Stimulated activated CD8-positive, alpha-beta memory T cell treated with anti-CD3 and anti-CD28 coated beads, Interleukin-2, amount 100 ng/mL, for 1 hour (primary cell): ENCODE results near the gene STK24.
A peak's percentile ranks its signal among the peaks of the same experiment; 100 is the strongest.
"Not testable (repeated sequence)": the region's sequence is repeated elsewhere in the genome, so short reads cannot be mapped to it uniquely, and the experiment has no call there.

Experiments
- DNase-seq, 2 donors: peaks; one replicate each; pipeline ENCODE4 v3.0.0-alpha.2; 2020; ENCODE audit warnings: low read depth in 2 of 2

STK24 gene

DNA sequence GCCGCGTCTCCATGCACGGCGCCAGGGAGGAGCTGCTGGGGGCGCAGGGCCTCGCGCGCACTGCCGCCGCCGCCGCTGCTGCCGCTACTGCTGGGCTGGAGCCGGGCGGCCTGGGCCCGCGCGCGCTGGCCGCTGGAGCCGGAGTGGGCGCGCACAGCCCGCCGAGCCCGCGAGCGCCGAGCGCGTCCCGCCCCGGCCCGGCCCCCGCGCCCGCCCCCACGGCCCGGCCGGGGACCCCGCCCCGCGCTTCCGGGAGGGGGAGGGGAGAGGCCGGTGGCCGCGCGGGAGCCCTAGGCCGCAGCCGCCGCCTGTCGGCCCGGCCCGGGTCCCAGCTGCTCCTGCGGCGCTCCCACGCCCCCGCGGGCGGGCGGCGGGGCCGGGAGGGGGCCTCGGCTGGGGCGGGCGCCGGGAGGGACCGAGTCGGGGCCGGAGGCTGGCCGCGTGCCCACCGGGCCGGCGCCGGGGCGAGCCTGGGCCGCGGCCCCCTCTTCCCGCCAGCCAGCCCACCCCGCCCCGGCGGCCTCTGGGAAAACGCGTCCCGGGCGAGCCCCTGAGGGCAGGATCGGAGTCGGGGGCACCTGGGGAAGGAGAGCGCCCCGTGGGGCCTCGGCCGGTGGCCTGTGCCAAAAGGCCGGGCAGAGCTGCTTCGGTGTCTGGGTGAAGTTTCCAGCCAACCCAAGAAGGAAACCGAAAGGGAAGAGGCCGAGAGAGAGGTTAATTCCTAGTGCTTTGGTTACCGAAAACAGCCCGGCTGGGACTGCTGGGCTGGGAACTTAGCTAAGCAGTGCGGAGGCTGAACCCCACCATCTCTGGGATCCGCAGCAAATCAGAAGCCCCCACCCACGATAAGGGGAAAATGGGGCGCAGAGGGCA lies at the start of gene STK24:
Gene STK24 (minus strand): TSS at position 145 of the 873 bp plus-strand sequence. CDS start 321 bp downstream, outside the sequence.
- DNase-seq, result peak; percentile 11 to 46

DNA sequence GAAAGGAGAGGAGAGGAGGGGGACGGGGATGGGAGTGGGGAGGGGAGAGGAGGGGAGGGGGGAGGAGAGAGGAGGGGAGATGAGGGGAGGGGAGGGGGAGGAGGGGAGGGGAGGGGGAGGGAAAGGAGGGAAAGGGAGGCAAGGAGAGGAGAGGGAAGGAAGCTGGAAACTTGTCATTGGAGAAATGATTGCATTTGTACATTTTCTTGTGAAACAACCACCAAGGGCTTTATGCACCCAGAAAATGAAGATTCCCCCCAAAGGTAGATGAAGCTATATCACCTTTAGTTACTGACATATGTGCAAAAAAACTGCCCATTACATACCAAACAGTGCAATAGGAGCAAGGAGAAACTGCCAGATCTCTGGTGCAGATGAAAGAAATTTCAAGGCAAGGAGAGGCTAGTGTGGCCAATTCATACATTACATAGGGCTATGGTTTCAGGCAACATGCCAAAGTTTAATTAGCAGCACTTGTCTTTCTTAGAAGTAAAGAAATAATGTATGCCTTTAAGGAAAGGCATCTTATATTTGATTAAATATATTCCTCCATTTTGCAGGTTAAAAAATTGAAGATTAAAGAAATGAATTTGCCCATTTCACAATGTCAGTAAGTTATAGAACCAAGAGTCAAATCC lies 49.5 kb upstream of the STK24 start:
- no peak for DNase-seq

DNA sequence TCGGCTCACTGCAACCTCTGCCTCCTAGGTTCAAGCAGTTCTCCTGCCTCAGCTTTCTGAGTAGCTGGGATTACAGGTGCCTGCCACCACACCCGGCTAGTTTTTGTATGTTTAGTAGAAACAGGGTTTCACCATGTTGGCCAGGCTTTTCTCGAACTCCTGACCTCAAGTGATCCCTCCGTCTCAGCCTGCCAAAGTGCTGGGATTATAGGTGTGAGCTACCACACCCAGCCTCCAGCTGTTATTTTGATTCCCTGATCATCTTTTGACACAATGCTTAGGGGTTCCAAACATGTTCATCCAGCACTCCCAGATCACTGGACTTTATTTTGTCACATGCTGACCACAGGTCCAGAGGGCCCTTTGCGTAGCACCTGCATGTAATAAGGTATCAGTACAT lies 47.7 kb upstream of the STK24 start:
- DNase-seq, result not testable (repeated sequence)

DNA sequence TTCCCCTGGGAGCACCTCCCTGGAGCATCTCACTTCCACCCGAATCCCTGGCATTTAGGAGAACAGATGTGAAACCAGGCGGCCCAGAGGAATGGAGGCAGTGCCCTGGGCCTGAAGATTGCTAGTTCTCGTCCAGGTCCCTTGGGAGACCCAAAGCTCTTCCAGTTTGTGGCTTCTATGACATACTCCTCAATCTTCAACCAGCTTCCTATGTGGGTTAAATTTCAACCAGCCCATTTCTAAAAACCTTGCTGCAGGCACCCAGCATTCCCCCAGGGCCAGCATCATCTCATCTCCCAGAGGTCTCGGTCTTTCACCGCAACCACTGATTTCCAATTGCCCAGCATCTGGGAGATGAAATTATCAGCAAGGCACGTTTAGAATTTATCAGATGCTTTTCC lies 46.0 kb upstream of the STK24 start:
- DNase-seq, result no peak

DNA sequence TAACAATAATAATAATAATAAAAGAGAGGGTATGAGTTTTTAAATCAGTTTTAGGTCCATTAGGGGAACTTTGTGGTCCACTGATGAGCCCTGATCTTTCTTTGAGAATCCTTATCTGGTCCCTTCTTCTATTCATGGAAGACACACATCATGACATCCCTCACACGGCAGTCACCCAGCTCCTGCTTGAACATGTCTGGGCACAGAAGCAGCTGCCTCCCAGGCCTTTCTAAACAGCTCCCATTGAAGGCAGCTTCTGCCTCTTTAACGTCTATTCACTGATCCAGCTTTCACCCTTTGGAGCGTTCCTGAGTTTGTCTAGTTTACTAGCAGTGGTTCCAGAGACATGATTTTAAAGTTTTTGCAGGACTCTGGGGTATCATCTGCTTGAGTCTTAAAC lies 42.6 kb upstream of the STK24 start:
- no peak for DNase-seq

DNA sequence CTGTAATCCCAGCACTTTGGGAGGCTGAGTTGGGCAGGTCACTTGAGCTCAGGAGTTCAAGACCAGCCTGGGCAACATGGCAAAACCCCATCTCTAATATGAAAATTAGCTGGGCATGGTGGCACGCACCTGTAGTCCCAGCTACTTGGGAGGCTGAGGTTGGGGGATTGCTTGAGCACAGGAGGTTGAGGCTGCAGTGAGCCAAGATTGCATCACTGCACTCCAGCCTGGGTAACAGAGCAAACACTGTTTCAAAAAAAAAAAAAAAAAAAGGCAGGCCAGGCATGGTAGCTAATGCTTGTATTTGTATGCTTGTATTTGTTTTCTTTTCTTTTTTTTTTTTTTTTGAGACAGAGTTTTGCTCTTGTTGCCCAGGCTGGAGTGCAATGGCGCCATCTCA lies 38.7 kb upstream of the STK24 start:
- not testable (repeated sequence) for DNase-seq

DNA sequence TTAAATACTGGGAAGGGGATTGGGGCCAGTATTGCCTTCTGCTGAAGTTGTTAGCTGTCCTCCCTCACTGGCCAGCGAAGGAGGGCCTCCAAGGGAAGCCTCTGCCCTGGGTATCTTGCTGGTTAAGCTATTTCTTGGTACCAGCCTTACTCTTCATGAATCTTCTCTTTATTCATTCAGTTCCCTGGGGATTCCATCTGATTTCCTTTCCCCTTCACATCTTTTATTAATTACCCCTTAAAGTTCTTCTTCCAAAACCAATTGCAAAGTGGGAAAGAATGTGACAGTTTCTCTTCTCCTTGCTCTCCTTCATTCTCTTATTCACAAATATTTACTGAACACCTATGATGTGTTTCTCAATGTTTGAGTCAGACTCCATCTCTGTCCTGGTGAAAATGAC lies 36.7 kb upstream of the STK24 start:
- no peak for DNase-seq

DNA sequence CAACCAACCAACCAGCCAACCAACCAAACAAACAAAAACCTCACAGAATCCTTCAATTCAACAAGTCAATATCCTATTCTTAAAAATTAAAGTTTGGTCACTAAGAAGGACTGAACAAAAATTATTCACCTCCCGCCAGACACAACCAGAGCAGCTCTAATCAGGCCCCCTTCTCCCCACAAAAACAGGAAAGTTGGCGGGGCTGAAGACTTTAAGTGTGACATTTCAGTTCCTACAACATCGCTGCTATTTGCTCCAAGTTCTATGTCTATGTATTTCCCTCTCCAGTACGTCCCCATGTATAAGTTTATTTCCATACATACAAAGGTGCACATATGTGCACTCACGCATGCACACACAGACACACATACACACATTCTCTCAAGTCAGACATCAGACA lies 32.8 kb upstream of the STK24 start:
- no peak for DNase-seq

DNA sequence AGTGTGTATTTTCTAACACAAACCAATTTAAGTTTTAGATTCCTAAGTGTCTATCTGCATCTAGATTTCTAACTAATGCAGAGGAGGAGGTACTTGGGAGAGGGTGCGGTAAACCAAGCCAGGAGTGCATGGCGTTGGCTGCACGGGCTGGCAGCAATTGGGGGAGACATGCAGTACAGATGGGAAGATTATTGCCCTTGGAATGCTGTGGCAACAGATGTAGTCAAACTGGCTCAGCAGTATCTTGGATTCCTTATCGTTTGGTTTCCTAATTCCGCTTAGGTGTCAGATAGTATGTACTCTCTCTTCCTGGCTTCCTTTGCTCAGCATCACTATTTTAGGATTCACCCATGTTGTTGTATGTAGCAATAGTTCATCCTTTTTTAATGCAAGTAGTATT lies 29.4 kb upstream of the STK24 start:
- no peak for DNase-seq

DNA sequence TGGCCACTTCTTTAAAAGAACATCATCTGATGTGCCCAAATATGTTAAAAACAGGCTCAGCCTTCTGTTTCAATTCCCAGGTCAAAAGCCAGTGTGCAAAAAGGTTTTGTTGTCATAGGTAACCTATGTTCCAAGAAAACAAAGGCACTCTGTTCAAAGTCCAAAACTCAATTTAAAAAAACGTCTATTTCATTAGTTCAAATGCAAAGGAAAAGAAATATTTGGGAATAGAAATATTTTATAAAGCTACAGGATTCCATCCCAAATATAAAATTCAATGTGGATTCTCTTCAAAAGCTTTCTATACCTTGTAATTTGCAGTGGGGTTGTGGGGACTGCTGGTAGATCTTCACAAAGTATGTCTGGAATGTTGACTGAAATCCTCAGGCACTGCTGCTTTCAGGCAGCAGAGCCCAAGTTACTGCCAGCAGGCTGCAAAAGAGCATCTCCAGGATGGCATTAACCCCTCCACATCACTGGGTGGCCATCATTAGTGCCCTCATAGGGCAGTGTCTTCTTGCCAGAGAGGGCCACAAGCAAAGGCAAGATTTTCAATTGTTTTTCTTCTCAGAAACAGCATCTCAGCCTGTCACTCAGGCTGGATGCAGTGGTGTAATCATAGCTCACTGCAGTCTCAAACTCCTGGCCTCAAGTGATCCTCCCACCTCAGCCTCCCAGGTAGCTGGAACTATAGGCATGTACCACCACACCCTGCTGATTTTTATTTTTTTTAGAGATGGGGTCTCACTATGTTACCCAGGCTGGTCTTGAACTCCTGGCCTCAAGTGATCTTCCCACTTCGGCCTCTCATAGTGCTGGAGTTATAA lies 22.8 kb upstream of the STK24 start:
- no peak for DNase-seq

DNA sequence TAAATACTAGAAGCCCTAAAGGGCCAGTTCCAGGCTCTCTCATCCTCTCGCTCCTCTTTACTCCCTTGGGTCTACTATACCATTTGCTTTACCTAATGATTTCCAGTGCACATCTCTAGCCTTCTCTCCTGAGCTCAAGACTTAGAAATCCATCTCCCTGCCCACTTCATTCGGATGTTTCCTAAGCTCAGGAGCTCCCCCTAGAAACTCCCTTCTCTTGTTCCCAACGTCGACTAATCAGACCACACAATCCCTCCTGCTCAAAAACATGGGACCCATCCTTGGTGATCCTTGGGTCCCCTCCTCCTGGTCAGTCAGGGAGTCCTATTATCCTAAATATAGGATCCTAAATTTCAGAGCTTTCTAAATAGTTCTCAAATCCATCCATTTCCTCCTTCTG lies 21.1 kb upstream of the STK24 start:
- no peak for DNase-seq

DNA sequence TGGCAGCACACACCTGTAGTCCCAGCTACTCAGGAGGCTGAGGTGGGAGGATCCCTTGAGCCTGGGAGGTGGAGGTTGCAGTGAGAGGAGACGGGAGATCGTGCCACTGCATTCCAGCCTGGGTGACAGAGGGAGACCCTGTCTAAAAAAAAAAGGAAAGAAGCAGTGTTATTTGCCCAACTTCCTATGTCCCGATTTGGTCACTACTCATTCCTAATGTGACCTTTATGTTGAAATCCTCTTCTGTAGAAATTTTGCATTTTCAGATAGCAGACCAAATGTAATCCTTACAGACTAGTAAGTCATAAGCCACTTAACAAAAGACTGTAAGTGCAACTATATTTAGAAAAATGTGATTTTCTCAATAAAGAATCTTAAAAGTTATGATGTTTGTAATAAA lies 18.2 kb upstream of the STK24 start:
- DNase-seq, result no peak

DNA sequence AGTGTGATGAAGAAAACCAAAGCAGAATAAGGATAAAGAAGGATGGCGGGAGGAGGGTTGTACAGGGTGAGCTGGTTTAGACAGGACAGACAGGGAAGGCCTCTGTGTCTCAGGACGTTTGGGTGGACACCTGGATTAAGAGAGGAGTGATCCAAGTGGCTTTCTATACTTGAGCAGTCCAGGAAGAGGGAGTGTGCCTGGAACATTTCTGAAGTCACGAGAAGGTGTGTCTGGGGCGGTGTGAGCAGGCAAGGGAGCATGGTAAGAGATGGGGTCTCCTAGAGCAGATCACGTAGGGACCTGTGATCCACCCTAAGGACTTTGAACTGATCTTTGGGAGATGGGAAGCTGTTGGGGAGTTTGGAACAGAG lies 15.4 kb upstream of the STK24 start:
- no peak for DNase-seq

DNA sequence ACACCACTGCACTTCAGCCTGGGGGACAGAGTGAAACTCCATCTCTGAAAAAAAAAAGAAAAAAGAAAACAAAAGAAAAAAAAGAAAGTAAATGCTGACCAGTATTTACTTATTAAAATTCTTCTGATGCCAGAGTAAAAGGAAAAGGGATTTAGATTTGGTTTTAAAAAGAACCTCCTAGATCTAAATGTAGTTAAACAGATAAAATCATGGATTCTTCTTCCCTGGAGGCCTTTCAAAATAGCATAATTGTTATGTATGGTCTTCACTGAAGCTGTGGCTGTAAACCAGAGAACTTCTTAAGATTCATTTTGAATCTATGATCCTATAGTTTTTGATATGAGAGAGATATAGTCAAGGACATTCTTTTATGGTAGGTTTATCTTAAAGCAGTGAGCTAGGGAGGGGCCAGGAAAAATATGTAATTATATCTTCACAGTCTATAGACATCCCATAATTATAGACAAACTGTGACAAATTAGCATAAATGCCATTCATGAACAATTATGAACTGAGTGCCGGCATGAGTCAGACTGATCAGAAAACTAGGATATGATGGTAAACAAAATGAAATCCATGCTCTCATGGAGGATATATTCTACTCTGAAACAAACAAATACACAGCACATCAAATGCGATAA lies 14.9 kb upstream of the STK24 start:
- DNase-seq, result no peak

DNA sequence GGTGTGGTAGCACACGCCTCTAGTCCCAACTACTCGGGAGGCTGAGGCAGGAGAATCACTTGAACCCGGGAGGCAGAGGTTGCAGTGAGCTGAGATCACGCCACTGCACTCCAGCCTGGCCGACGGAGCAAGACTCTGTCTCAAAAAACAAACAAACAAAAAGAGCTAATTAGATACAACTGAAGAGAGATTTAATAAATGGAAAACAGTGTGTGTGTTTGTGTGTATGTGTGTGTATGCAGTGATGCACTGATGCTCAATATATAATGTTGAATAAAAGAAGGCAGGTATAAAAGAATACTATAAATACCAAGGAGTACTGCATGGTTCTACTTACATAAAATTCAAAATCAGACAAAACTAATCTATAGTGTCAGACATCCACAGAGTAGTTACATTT lies 13.6 kb upstream of the STK24 start:
- not testable (repeated sequence) for DNase-seq

DNA sequence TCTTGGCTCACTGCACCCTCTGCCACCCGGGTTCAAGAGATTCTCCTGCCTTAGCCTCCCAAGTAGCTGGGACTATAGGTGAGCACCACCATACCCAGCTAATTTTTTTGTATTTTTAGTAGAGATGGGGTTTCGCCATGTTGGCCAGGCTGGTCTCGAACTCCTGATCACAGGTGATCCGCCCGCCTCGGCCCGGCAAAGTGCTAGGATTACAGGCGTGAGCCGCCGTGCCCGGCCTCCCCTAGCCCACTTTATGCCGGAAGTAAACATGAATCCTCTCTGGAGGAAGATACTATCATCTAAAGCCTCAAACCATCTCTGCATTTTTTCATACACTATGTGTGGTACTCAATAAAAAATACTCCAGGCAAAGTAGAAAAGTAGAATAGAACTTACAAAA lies 12.6 kb upstream of the STK24 start:
- not testable (repeated sequence) for DNase-seq

DNA sequence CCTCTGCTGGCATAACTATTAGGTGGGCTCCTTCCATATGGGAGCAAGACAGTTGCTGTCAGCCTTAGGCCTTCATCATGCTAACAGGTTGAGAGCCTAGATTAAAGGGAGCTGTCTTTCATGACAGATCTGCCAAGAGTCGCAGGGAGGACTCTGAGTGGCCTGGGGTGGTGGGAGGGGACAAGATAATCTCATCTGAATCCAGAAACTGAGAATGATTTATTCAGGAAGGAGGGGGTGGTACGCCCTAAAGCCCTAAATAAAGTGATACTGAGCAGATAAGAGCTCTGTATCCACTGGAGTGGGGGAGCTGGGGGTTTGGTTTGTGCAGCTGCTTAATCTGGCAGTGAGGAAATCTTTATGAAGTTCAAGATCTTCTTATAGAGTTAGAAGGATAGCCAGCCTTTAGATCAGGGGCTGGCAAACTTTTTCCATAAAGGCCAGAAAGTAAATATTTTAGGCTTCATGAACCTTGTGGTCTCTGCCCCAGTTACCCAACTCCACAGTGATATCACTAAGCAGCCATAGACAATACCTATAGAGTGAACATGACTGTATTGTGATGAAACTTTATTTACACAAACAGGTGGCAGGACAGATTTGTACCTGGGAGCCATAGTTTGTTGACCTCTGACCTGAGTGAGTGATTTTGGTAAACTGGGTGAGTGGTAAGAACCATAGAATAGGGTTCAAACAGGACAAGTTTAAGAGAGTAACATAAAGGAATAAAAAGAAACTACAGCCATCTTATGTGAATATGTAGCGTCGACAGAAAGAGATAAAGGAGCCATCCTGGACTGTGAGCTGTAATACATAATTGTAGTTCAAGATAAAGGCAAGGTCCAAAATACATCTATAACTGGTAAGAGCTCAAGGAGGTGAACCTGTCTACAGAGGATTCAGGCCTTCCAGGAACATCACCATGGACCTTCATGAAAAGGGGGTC lies 9.8 kb upstream of the STK24 start:
- no peak for DNase-seq

DNA sequence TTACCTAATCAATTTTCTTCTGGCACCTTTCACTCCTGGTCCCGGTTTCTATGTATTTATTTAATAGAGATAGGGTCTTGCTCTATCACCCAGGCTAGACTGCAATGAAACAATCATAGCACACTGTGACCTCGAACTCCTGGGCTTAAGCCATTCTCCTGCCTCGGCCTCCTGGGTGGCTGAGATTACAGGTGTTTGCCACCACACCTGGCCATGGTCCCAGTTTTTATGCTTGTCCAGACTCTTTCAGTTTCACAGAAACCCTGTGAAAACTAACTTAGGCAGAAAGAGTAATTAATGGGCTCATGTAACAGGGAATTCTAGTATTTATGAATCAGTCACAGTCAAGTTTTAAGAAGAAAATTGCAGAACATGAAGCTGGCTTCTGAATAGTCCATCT lies 9.0 kb upstream of the STK24 start:
- no peak for DNase-seq

DNA sequence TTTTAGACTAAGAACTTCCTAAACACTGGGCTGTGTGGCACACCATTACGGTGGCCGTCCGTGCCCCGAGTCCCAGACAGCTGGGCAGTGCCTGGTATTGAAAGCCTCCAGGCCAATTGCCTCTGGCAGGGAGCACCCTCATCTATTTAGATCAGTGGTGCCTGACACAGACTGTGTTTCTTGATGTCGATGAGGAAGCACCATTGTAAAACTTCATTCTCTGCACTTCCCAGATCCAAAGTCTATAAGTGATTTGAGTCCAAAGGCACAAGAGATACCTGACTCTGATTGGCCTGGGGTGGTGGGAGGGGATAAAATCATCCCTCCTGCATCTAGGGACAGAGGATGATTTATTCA lies 8.5 kb upstream of the STK24 start:
- no peak for DNase-seq

DNA sequence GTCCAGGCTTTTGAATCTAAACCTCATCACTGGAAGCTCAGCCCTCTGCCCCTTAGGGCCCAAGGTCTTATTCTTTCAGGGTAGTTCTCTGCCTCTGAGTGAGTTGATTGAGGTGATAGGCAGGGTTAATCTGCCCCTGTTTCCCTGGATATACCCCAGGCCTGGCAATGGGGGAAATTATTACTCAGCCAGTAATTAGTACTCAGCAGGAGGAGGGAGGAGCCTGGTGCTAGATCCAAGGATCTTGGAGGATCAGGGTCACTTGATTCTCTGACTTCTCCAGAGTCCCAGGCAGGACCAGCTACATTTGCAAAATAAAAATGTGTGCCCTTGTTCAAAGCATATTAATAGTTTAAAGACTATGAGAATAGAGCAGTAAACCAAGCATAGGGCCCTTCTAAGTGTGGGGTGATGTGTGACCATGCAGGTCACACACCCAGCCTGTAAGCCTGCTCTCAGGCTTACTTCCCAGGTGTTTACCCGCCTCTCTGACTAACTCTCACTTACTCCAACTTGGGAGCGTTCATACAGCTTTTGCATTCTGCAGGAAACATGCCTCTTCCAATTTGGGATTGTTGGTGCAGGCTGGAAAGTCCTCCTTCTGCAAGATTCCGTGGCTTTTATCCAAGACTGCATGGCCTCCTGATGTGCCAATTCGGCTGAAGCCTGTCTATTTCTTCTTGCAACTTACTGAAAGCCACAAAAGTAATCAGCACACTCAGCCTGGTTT lies 7.9 kb upstream of the STK24 start:
- no peak for DNase-seq
